Islet precursor cell (in vitro differentiated cells): ENCODE data around the gene GPD1L.
"Not testable (repeated sequence)": the region's sequence is repeated elsewhere in the genome, so short reads cannot be mapped to it uniquely, and the experiment has no call there.

Source experiments
- DNase-seq: peaks from one replicate; pipeline ENCODE4 v3.0.0-alpha.2; 2018

Gene GPD1L

DNA sequence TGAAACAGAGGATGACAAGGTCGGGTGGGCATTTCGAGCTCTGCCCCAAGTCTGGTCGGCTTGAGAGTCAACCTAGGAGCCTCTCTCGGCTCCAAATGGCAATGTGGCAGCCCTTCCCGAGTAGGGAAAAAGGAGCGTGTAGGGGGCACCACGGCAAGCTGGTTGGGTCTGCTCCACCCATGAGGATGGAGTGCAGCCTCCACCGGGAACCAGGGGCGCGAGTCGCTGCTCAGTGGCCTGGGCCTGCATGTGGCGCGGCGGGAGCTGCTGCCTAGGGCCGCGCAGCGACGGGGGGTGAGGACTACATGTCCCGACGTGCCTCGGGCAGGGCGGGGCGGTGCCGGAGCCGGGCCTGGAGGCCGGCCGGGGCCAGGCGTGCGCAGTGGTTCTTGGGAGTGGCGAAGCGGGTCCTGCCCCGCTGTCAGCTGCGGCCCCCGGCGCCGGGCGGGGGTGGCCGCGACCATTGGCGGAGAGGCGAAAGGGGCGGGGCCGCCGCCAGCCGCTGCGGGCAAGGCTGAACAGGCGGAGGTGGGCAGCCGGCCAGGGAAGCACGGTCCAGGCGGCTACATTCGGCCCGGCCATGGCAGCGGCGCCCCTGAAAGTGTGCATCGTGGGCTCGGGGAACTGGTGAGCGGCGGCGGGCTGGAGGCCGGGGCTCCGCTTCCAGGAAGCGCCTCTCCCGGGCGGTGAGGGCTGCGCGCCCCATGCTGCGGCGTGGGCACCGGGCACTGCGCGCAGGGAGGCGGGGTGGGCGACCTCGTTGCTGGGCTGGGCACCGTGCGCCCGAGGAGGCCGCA, at the start of gene GPD1L:
TSS of gene GPD1L (plus strand) at position 489 of the 797 bp plus-strand sequence. CDS start at position 581, 92 bp downstream.
- DNase-seq, result peak; percentile 98

GRCh38 chr3:32058465-32058864, 48.0 kb upstream of the GPD1L start:
- not testable (repeated sequence) for DNase-seq

DNA sequence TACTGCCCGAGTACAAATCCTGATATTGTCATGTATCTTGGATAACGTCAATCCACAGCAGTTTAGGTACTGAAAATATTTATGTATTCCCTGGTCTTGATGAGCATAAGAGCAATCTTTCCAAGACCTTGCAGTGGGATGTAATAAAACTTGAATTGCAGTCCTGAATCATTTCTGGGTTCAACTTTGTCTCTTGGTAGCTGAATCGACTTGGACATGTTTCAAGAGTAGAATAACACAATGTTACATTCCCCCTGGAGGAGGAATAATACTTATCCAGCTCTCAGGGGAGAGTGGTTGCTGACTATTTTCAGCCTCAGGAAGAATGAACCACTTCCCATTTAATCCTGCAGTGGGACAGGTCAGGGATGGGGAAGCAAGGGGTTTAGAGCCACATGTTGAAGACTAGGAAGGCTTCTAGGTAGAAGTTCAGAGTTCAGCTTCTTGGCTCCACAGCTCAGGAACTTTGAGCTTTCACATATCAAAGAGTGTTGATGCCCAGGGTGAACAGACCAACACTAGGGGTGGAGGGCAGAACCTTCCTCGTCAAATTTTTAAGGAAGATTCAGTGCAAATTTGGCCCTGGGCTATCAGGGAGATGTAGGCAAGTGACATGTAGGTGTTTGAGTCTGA, 43.4 kb upstream of the GPD1L start:
- no peak for DNase-seq

DNA sequence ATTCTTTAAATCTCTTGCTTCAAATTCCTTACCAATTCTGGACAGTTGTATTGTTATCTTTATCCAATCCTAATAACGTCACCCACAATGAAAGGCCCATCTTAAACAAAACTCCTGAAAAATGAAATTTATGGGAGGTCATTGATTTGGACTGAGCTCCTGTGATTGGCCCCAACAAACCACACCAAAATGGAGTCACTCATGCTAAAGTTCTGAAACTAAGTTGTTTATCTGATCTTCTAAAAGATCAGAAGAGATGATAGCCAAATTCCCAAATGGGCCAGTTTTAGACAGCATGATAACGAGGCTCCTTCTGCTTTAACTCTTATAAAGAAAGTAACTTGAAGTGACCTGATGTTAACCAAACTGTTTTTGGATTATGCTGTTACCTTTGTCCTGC, 39.7 kb upstream of the GPD1L start:
- DNase-seq, result no peak

DNA sequence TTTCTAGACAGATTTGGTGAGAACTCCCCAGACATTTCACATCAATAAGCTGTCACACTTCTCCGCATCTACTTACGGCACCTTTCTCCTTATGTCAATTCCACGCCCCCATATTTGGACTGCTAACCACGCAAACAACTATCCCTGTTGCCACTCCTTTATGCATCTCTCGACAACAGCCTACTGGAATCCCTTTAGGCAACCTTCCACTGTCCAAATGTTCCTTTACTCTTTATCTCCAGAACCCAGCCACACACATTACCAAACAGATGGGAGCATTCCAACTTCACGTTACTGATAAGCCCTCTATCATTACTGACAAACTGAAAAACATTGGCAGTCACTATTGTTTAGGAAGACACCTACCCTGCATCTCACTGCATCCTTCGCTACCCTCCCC, 32.2 kb upstream of the GPD1L start:
- not testable (repeated sequence) for DNase-seq

GRCh38 chr3:32076566-32076965, 29.9 kb upstream of the GPD1L start:
- peak; percentile 50 for DNase-seq

DNA sequence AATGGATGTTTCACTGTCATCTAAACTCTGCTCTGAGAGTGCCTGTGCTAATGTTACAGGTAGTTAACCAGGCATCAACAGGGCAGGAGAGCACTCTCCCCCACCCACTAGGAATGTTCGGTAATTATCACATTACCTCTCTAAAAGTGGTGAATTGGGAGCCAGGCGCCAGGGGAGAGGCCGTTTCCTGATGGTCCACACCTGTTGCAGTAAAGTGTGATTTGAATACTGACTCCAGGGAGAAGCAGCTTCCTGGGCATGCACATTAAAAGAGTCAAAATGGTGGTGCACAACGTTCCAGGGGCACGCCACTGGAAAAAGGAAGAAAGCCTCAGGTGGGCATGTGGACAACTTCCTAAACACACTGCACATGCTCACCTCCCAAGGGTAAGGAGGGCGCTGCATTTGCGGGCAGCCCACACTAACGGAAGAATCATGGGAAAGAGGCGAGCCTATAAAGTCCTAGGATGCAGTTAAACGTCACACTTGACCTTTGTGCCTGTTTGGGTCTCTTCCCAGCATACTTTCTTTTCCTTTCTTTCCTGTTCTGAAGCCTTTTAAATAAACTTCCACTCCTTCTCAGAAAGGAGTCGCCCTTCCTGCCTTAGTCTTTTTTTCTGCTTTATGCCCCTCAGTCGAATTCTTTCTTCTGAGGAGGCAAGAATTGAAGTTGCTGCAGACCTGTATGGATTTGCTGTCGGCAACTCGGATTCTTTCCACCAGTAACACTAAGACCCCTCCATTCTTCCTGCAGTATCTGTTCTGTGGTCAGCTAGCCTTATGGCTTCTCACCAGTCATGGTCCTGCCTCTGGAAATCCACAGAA, 28.9 kb upstream of the GPD1L start:
- no peak for DNase-seq

GRCh38 chr3:32078085-32078634, 28.3 kb upstream of the GPD1L start:
- DNase-seq, result no peak

GRCh38 chr3:32078864-32079263, 27.6 kb upstream of the GPD1L start:
- no peak for DNase-seq

DNA sequence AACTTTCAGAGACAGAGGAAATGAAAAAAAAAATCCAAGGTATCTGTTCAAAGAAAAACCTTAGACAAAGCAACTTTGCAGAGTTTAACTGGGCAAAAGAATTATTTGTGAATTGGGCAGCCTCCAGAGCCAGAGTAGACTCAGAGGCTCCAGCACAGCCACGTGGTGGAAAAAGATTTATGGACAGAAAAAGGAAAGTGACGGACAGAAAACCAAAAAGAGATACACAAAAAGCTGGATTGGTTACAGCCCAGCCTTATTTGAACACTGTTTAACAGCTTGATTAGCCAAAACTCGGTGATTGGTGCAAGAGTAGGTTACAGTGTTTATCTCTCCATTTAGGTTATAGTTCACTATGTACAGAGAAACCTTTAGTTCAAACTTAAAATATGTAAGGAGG, 23.7 kb upstream of the GPD1L start:
- DNase-seq, result no peak

DNA sequence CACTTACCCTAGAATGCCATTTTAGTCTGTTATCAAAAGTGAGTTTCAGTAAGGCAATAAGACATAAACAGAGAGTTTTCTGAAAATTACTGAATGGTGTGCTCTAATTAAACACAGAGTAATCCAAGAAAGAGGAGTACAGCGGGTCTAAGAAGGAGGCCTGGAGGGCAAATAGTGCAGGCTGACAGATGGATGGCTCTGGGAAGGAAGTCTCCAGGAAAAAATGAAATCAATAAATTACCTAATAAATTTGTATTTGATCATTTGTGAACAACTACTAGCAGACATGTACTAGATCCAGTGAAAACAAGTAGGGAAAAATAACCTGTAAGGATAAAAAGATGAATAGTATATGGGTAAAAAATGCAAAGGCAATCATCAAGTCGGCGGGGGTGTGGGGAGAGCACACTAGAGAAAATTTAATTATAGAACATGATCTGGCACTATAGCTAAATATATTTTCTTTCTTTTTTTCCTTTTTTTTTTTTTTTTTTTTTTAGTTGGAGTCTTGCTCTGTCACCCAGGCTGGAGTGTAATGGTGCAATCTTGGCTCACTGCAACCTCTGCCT, 22.6 kb upstream of the GPD1L start:
- DNase-seq, result no peak

DNA sequence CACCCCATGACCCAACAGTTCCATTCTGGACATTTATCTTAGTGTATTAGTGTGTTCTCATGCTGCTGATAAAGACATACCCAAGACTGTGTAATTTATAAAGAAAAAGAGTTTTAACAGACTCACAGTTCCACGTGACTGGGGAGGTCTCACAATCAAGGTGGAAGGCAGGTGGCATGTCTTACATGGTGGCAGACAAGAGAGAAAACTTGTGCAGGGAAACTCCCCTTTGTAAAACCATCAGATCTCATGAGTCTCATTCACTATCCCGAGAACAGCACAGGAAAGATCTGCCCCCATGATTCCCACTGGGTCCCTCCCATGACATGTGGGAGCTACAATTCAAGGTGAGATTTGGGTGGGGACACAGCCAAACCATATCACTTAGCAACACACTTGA, 21.6 kb upstream of the GPD1L start:
- DNase-seq, result no peak

GRCh38 chr3:32086464-32086863, 20.0 kb upstream of the GPD1L start:
- no peak for DNase-seq

DNA sequence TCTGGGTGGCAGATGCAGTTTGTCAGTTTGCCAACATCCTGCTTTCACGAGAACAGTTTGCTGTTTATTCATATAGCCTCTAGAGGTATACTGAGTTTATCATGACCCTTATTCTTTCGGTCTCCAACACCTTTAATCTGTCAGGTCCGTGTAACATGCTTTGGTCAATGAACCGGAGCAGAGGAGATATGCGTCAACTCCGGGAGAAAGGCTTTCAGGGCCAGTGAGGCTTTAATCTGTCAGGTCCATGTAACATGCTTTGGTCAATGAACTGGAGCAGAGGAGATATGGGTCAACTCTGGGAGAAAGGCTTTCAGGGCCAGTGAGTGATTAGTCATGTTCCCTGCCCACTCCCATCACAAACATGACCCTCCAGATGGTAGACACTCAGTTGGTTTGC, 16.9 kb upstream of the GPD1L start:
- no peak for DNase-seq

GRCh38 chr3:32093204-32093603, 13.2 kb upstream of the GPD1L start:
- DNase-seq, result no peak

DNA sequence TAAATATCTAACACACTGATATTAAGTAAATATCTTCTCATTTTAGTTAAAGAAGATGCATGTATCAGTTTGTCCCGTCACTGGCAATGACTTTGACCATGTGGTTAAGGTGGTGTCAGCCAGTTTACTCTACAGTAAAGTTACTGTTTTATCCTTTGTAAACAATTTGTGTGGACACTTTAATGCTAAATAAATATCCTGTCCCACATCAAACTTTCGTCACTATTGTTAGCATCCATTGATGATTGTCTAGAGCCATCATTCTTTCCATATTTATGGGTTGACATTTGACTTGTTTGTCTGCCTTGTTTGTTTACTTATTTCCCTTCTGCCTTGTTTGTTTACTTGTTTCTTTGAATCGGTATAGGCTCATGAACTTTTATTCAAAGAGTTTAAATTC, 11.0 kb upstream of the GPD1L start:
- no peak for DNase-seq

DNA sequence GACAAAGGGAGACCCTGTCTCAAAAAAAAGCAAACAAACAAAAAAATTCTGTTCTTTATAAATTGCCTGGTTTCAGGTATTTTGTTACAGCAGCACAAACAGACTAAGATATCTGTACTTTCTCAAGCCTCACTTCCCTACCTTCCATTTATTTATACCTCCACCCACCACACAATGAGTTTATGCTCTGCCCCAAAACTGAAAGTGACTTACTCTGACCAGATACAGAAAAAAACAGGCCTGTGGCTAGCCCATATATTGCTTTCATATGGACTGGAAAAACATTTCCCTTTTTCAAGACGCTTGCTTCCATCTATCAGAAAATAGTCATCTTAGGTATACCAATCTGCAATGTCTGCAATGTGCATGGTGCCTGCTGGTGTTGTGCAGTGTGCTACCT, 8.7 kb upstream of the GPD1L start:
- DNase-seq, result no peak

DNA sequence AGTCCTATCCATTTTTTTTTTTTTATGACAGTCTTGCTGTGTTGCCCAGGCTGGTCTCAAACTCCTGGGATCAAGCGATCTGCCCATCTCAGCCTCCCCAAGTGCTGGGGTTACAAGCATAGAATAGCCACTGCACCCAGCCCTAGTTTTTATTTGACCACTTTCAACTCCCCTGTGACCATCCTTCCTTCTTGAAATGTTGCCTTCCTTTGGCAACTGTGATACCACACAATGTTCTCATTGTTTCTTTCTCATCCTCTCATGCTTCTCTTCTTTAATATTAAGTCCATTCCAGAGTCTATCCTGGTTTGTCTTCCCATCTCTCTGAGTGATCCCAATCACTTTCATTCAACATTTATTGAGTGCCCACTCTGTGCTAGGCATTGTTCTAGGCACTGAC, 7.9 kb upstream of the GPD1L start:
- no peak for DNase-seq

GRCh38 chr3:32100465-32100864, 6.0 kb upstream of the GPD1L start:
- DNase-seq, result no peak

GRCh38 chr3:32102289-32102688, 4.1 kb upstream of the GPD1L start:
- DNase-seq, result no peak

GRCh38 chr3:32104492-32104891, 1.9 kb upstream of the GPD1L start:
- no peak for DNase-seq

- DNase-seq, result no peak
Observed at GRCh38 chr3:32105291-32106131, 909 bp upstream of the GPD1L start.
